Middle frontal gyrus (tissue), 1 donor: Measurements from ENCODE around the gene DGKG.

Source experiments
- DNase-seq: peaks from one replicate; pipeline ENCODE4 v3.0.0-alpha.2; 2015; ENCODE audit warnings: low spot score; ENCODE audit errors: extremely low spot score

DGKG gene

DNA sequence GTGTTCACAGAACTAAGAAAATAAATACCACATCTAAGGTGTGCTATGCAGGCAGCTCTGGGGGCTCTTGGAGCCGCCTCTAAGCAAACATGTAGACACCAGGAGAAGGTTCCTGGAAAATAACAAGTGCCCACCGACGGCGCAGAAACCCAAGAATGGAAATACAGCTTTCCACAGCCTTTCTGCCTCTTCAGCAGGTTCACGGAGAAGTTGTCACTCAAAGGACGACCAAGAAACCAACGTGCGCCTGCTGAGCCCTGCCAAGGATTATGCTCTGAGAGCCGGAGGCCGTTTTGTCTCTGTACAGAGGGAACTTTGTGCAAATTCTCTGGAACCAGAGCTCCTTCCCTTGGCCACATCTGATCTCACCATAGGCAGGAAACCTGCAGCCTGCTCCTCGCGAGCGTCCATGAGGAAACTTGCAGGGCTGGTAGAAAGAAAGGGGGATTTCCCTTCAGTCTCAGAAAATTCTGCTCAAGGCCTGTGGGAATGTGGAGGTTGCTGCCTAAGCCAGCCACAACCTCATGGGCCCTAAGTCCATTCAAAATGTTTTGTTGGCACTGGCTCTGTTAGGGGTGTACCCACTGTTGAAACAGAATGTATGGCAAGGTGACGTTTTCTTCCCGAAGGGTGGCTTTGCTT, 212.6 kb downstream of the DGKG start:
- DNase-seq = no peak

DNA sequence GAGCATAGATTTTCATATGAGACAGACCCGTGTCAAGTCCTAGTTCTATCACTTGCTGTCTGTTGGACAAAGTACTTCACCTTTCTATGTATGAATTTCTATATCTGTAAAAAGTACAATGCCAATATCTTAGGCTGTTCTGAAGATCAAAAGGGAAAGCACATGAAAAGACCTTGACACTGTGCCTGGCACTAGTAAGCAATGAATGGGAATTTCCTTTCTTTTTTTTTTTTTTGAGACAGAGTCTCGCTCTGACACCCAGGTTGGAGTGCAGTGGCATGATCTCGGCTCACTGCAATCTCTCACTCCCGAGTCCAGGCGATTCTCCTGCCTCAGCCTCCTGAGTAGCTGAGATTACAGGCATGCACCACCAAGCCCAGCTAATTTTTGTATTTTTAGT, 217.8 kb downstream of the DGKG start:
- DNase-seq = no peak

DNA sequence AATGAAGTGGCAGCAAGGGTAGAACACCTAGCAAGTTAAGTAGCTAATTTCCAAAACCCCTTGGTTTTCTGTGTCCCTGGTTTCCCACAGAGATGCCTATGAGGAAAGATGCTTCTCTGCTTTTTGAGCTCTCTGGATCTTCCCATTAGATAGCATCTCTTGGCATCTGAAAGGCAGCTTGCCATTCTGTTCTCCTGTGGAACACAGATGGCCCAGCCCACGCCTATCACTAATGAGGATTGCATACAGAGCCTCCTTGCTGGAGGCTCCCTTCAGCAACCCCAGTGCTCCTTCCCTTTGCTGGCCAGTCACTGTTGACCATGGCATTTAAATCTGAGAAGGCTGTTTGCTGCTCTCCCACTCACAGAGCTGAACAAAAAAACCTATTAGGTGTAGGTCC, 218.8 kb downstream of the DGKG start:
- peak; percentile 37 for DNase-seq

DNA sequence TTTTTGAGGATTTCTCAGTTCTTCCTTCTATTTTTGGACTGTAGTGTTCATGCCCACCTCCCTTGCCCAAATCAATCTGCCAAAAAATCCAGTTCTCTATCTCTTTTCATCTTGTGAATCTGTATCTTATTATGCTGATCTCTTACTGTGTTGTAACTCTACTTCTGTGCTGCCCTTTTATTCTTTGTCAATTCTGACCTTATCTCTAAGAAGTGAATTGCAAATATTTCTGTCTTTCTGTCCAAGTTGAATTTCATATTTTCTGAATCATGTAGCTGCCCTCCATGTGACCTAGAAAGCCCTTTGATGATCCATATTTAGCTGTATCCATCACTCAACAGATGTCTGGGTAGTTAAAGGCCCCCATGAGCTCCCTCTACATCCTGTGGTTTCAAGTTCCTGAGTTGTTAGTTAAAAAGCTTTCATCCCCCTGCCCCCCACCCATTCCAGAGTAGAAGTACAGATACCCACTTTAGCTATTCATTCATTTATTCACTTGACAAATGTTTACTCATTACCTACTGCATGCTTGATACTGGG, 219.6 kb downstream of the DGKG start:
- DNase-seq = no peak

DNA sequence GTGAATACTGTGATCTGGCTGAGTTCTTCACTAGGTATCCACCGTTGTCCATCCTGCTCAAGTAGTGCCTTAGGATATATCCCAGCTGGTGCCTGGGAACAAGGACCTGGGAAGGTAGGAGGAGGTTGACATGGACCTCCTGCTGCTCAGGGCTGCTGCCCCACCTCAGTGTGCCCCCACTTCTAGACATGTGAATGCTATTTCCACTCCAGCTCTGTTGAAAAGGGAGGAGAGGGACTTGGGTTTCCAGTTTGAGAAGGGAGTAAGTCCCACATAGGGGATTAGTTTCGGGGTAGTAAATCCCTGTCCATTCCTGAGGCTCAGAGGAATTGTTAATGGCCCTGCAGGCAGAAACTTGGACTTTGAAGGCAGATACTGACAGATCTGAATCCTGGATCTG, 220.2 kb downstream of the DGKG start:
- DNase-seq = no peak

- no peak for DNase-seq
These were observed 223.6 kb downstream of the DGKG start for GRCh38 chr3:186138272-186138981.

- no peak for DNase-seq
These were observed 224.9 kb downstream of the DGKG start for GRCh38 chr3:186137051-186137685.

GRCh38 chr3:186133980-186134379, 228.1 kb downstream of the DGKG start:
- no peak for DNase-seq

DNA sequence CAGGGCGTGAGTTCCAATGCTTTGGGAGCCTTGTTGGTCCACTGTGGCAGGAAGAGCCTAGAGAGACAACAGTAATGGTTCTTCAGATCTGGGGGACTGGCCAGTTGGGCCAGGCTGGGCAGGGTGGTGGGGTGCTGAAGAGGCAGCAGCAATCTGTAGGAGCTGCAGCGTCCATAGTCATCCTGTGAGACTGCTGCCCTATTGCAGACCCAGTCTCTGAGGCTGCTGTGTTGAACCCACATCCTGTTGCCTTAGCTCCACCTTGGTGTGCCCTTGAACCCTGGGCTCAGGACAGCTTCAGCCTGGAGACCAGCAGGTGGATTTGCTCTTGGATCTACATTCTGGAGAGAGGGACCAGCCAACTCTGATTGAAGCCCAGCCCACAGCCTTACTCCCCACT, 229.5 kb downstream of the DGKG start:
- no peak for DNase-seq

- no peak for DNase-seq
These were observed 232.8 kb downstream of the DGKG start for GRCh38 chr3:186129206-186129605.

DNA sequence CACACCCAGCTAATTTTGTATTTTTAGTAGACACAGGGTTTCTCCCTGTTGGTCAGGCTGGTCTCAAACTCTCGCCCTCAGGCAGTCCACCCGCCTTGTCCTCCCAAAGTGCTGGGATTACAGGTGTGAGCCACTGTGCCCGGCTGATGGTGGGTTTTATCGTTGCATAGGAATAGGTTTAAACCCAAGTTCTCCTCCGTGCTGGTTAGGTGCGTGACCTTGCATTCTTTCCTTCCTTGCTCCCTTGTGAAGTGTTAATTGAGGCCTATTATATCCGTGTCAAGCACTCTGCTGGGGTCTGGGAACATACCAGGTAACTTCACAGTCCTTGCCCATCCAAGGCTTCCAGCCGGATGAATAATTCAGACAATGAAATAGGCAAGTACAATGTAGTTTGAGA, 233.9 kb downstream of the DGKG start:
- DNase-seq = no peak

DNA sequence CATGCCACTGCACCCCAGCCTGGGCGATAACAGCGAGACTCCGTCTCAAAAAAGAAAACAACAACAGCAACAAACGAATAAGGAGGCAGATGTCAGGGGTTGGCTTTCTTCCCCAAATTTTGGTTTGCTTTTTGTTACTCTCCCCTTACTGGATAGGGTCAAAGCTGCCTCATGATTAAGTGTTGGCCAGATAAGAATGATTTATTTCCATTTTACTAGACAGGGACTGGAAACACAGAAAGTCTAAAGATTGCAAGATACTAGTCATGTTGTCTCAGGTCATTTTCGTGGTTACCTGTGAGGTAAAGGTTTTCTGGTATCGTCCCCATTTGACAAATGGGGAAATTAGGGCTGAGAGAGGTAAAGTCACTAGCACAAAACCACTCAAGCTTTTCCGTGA, 234.6 kb downstream of the DGKG start:
- DNase-seq = no peak

GRCh38 chr3:186125118-186125517, 236.9 kb downstream of the DGKG start:
- DNase-seq = no peak

GRCh38 chr3:186124592-186124991, 237.4 kb downstream of the DGKG start:
- no peak for DNase-seq

- no peak for DNase-seq
These were observed 239.0 kb downstream of the DGKG start for GRCh38 chr3:186123012-186123411.

- DNase-seq = no peak
These were observed 240.1 kb downstream of the DGKG start for GRCh38 chr3:186121968-186122367.

GRCh38 chr3:186121278-186121677, 240.8 kb downstream of the DGKG start:
- no peak for DNase-seq

- DNase-seq = no peak
These were observed 242.5 kb downstream of the DGKG start for GRCh38 chr3:186119499-186119898.

GRCh38 chr3:186118692-186119091, 243.3 kb downstream of the DGKG start:
- DNase-seq = no peak

DNA sequence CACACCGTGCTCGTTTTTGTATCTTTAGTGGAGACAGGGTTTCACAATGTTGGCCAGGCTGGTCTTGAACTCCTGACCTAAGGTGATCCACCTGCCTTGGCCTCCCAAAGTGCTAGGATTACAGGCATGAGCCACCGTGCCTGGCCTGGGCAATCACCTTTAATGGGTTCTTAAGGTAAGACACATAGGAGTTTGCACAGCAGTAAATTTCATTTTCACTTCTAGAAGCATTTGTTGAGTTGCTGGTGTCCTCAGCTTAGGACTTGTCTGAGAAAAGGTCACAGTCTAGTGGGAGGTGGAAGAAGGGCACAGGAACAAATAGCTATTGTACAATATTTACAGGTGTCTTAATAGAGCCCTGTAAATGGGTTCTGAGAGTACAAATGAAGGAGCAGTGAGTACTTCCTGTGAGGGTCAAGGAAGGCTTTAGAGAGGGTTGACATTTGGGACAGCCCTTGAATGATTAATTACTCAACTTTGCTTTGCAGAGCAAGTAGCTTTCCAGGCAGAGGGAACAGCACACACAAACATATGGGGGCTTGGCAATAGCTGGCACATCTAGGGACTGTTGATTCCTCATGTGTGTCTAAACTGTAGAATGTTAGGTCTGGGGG, 244.4 kb downstream of the DGKG start:
- no peak for DNase-seq

GRCh38 chr3:186115239-186115996, 246.6 kb downstream of the DGKG start:
- DNase-seq = no peak
